ENCODE data around the gene MEPCE. TPM values are rescaled to one million over a fixed set of nuclear protein-coding genes. Genes with fewer than 3 reads are reported as not detected.

Gene MEPCE
- polyA plus RNA-seq, 1 donor = 35.9 TPM

GRCh38 chr7:100407285-100408180, 22.1 kb upstream of the MEPCE start:
- DNase-seq = peak; percentile 67

DNA sequence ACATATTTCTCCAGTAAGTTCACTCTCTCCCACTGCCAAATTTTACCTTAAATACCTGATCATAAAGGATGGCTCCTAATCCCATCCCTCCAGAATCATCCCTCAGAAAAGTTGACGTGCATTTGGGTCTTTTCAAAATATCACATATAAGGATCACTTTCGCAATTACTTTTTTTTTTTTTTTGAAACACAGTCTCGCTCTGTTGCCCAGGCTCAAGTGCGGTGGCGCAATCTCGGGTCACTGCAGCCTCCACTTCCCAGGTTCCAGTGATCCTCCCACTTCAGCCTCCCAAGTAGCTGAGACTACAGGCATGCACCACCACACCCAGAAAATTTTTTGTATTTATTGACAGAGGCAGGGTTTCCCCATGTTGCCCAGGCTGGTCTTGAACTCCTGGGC, 18.5 kb upstream of the MEPCE start:
- no peak for DNase-seq

DNA sequence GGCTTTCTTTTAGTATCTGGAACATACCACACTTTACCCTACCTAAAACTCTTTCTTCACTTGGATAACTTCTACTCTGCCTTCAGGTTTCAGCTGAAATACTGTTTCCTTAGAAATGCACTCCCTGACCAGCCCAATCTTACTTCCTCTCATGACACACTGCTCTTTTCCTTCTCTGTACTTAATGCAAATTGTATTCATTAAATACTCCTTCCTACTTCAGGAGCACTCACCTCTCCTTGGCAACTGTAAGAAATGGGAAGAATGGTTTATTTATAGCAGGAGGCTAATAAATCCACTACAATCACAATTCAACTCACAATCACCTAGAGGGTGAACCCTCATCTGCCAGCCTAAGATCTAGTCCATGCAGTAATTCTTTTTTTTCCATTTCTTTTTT, 16.3 kb upstream of the MEPCE start:
- DNase-seq = no peak

GRCh38 chr7:100413889-100414288, 15.7 kb upstream of the MEPCE start:
- DNase-seq = no peak

DNA sequence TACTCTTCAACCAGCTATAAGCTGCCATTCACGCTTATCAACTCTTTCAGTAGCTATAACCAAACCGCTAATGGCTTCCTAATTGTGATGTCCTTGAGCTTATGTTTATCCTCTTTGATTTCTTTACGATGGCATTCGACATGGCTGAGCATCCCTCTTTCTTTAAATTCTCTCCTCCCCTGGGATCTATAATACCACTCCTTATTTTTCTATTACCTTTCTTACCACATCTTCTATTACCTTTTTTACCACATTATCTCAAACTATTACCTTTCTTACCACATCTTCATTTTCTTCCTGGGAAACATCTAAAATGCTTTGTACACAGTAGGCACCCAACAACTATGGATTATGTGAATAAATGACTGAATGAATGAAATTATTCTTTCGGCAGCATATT, 14.2 kb upstream of the MEPCE start:
- no peak for DNase-seq

DNA sequence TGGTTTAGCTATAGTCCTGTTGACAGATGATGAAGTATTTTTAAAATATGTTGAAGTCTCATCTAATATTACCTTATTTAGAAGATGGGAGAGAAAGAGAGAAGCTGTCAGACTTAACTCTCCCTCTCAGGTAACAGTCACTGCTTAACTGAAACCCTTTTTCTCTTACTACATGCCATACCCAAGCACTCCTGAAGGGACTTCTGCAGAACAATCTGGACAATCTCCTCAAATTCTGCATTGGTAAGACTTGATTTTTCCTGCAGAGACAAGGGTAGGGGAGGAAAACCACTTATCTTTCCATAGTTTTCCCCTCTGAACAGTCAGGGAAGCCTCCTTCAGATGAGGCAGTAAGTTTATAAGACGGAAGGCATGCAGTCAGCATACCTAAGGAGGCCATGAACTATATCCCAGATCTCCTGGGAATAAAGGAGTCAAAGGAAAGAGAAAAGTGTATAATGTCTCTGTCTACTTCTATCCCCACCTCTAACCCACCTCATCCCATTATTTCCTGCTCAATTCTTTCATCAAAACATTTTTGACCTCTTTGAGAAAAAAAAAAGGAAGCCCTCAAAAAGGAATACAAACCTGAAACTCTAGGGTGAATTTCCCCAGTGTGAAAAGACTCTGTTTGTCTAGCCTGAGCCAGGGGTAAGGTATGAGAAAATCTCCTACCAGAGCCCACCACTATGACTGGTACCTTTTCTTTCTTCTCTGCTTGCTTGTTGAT, 10.5 kb upstream of the MEPCE start:
- DNase-seq = no peak

GRCh38 chr7:100419660-100420226, 9.9 kb upstream of the MEPCE start:
- no peak for DNase-seq

DNA sequence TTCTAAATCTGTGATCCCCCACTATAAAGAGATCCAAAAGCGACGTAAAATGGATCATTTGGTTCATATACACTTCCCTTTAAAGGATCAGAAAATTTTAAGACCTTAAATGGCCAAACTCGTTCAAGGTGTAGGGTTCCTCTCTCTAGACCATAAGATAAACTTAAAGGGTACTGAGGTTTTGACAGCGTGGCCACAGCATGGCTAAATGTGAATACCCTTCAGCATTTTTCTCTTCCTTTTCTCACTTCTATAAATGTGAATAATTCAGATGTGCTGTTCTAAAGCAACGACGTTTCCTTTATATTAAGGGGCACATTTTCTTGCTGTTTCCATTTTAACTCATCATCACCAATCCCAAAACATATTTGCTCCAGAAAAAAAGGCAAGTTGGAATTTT, 6.3 kb upstream of the MEPCE start:
- DNase-seq = no peak

- no peak for DNase-seq
Observed at GRCh38 chr7:100425347-100425746, 4.3 kb upstream of the MEPCE start.

- DNase-seq = no peak
Observed at GRCh38 chr7:100426516-100426915, 3.1 kb upstream of the MEPCE start.

GRCh38 chr7:100427762-100428198, 1.9 kb upstream of the MEPCE start:
- no peak for DNase-seq

- peak; percentile 98 for DNase-seq
Observed at GRCh38 chr7:100428199-100428966, 1.2 kb upstream of the MEPCE start, which contains the start of gene ZCWPW1. ZCWPW1 (minus strand) TSS chr7:100428703; CDS start chr7:100420649, 8,054 bp downstream.

DNA sequence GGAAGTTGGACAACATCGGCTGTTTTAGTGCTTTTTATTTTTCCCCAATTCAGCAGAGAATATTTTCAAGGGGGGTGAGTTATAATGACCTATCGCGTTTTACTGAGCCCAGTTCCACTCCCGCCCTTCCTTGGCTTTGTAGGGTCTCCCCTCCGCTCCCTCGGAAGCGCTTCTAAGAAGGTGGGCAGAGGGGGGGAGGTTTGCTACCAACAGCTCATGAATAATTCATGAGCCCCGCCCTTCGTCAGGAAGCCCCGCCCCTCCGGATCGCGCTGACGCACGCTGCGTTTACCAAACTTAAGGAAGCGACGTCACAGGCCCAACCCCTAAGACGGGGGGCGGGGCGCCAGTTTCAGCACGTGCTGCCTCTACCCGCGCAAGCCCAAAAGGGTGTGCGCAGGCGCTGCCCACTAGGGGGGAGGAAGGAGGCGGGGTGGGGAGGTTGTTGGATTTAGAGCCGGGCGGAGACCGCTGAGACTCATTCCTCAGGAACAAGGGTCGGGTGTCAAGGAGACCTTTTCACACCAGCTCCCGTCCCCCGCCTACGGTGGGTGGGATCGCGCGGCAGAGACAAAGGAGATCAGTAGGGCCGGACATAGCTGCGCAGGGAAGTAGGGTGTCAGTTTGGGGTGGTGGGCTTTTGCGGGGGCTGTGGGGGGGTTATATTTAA, 529 bp upstream of the MEPCE start:
- peak; percentile 100 for DNase-seq

GRCh38 chr7:100430493-100431285, 1.1 kb downstream of the MEPCE start:
- DNase-seq = no peak

DNA sequence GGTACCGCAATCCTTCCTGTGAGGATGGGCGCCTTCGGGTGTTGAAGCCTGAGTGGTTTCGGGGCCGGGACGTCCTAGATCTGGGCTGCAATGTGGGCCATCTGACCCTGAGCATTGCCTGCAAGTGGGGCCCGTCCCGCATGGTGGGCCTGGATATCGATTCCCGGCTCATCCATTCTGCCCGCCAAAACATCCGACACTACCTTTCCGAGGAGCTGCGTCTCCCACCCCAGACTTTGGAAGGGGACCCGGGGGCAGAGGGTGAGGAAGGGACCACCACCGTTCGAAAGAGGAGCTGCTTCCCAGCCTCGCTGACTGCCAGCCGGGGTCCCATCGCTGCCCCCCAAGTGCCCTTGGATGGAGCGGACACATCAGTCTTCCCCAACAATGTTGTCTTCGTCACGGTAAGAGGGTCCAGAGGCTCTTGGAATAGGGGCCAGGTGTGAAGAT, 1.7 kb downstream of the MEPCE start:
- no peak for DNase-seq

DNA sequence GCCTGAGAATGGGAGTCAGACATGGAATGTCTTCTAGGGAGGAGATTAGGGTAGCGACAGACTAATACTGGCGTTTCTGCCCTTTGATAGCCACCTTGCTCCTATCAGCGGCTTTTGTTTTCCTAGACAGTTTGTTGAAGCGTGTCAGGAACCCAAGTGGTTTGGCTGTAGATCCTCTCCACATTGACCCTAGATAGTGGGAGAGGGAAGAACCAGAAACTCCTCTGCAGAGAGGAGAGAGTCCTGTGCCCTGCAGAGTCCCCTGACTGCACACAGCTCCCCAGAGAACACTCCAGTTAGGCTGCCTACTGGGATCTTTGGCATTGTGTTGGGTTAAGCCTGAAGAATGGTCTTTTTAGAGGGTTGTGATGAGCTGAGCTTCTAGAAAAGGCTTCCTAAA, 2.4 kb downstream of the MEPCE start:
- no peak for DNase-seq

DNA sequence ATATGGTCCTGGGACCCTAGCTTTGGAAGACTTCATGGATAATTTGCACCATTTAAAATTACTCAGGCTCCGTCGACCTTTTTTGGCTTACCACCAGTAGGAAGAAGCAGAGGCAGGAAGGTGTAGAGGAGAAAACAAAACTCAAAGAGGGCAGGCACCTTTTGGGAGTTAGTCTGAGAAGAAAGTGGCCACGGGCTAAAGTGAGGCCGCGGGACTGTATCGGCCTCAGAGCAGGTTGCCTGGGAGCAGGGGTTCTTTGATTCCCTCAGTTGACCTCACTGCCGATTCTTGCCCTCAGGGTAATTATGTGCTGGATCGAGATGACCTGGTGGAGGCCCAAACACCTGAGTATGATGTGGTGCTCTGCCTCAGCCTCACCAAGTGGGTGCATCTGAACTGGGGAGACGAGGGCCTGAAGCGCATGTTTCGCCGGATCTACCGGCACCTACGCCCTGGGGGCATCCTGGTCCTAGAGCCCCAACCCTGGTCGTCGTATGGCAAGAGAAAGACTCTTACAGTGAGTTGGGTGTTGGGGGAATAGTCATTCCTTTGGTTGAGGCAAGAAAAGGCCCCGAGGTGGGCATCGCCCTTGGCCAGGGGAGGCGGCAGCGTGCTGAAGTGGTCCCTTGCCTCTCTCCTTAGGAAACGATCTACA, 3.1 kb downstream of the MEPCE start:
- DNase-seq = no peak

DNA sequence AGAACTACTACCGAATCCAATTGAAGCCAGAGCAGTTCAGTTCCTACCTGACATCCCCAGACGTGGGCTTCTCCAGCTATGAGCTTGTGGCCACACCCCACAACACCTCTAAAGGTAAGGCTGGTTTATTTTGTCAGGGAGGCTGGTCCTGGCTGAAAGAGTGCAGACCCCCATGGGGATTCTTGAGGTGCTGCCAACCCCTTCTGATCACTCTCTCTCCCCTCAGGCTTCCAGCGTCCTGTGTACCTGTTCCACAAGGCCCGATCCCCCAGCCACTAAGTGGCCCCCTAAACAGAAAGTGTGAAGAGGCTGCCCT, 3.6 kb downstream of the MEPCE start:
- no peak for DNase-seq

GRCh38 chr7:100433592-100434296, 4.1 kb downstream of the MEPCE start:
- DNase-seq = no peak
